IMR-90 (cell line): ENCODE results near the gene TTC39A. TPM values are rescaled to one million over a fixed set of nuclear protein-coding genes. Genes with fewer than 3 reads are reported as not detected.

Experiments used
- ATAC-seq: fragments of 200-7000 bp; cut with Tn5 transposase; 2 replicates; pipeline ENCODE4 v1.9.1; 2020; ENCODE audit warnings: low read depth, mild to moderate bottlenecking, moderate library complexity
- BruUV-seq: library from RNA; stranded (reverse); fragments of 400-500 nt; replicated peaks from 2 replicates; lab custom pipeline; 2021; lab: Mats Ljungman, UMichigan
- CTCF ChIA-PET: fragments of 300-600 bp; formaldehyde crosslinking; extraction: SDS; loops from one replicate; lab custom pipeline; 2021; ENCODE audit warnings: antibody characterized with exemption; lab: Yijun Ruan, JAX
- POLR2A ChIA-PET: fragments of 300-600 bp; sonication (Branson Sonifier 250); formaldehyde crosslinking; loops from one replicate; lab custom pipeline; 2022; ENCODE audit warnings: antibody characterized with exemption; ENCODE audit not compliant: unreplicated experiment; lab: Charles Lee
- DNase-seq: peaks from one replicate; pipeline ENCODE4 v3.0.0; 2013
- H2AFZ ChIP-seq: replicated peaks from 2 replicates; pipeline ENCODE3; 2013; ENCODE audit warnings: low read length, mild to moderate bottlenecking; ENCODE audit not compliant: poor library complexity
- H2AK5ac ChIP-seq: 2 replicates; pipeline ENCODE4 v1.6.1; 2013; ENCODE audit warnings: low read depth, low read length, inconsistent platforms
- H2AK9ac ChIP-seq: replicated peaks from 2 replicates; pipeline ENCODE3; 2013; ENCODE audit warnings: mild to moderate bottlenecking, low read depth, low read length, moderate library complexity; ENCODE audit not compliant: poor library complexity
- H2BK120ac ChIP-seq: 2 replicates; pipeline ENCODE4 v1.6.1; 2013; ENCODE audit warnings: low read depth, low read length, inconsistent platforms
- H2BK15ac ChIP-seq: 3 replicates; pipeline ENCODE4 v1.6.1; 2013; ENCODE audit warnings: low read depth, low read length, inconsistent platforms
- H2BK20ac ChIP-seq: 2 replicates; pipeline ENCODE4 v1.6.1; 2013; ENCODE audit warnings: low read depth, mild to moderate bottlenecking, inconsistent platforms, low read length, moderate library complexity
- H2BK5ac ChIP-seq: 2 replicates; pipeline ENCODE4 v1.6.1; 2013; ENCODE audit warnings: mild to moderate bottlenecking, low read depth, low read length, inconsistent platforms; ENCODE audit not compliant: poor library complexity, severe bottlenecking
- H3K14ac ChIP-seq: replicated peaks from 2 replicates; pipeline ENCODE4 v1.6.1; 2013; ENCODE audit warnings: low read depth, low read length, inconsistent platforms
- H3K18ac ChIP-seq: 2 replicates; pipeline ENCODE4 v1.6.1; 2013; ENCODE audit warnings: low read depth, low read length, control low read depth
- H3K23ac ChIP-seq: 2 replicates; pipeline ENCODE4 v1.6.1; 2013; ENCODE audit warnings: low read depth, low read length, inconsistent platforms
- H3K27ac ChIP-seq: 2 replicates; pipeline ENCODE4 v1.5.1; 2013; ENCODE audit warnings: mild to moderate bottlenecking, control low read depth, low read length; ENCODE audit not compliant: insufficient read depth
- H3K27me3 ChIP-seq: 2 replicates; pipeline ENCODE4 v1.6.1; 2013; ENCODE audit warnings: low read length; ENCODE audit not compliant: control insufficient read depth, insufficient read depth
- H3K36me3 ChIP-seq: 2 replicates; pipeline ENCODE4 v1.6.1; 2013; ENCODE audit warnings: low read length, mixed read lengths; ENCODE audit not compliant: control insufficient read depth, insufficient read depth
- H3K4ac ChIP-seq: 2 replicates; pipeline ENCODE4 v1.6.1; 2013; ENCODE audit warnings: low read depth, low read length, inconsistent platforms
- H3K4me1 ChIP-seq: 2 replicates; pipeline ENCODE4 v1.6.1; 2013; ENCODE audit warnings: low read length, mixed read lengths; ENCODE audit not compliant: control insufficient read depth, insufficient read depth
- H3K4me2 ChIP-seq: 2 replicates; pipeline ENCODE4 v1.6.1; 2013; ENCODE audit warnings: low read depth, mild to moderate bottlenecking, control low read depth, low read length, moderate library complexity
- H3K4me3 ChIP-seq: 2 replicates; pipeline ENCODE4 v1.5.1; 2013; ENCODE audit warnings: low read depth, mild to moderate bottlenecking, control low read depth, low read length, moderate library complexity; ENCODE audit not compliant: insufficient read depth
- H3K56ac ChIP-seq: 2 replicates; pipeline ENCODE4 v1.6.1; 2013; ENCODE audit warnings: low read length, inconsistent platforms; ENCODE audit not compliant: insufficient read depth; ENCODE audit errors: extremely low read depth
- H3K79me1 ChIP-seq, 2 experiments: 2 replicates each; pipeline ENCODE4 v1.6.1; 2013; ENCODE audit warnings: low read length in 2 of 2, inconsistent platforms in 1 of 2, low read depth in 1 of 2
- H3K9ac ChIP-seq: 2 replicates; pipeline ENCODE4 v1.6.1; 2013; ENCODE audit warnings: low read depth, low read length, control low read depth
- H3K9me1 ChIP-seq: 2 replicates; pipeline ENCODE4 v1.6.1; 2013; ENCODE audit warnings: low read length, inconsistent platforms; ENCODE audit not compliant: insufficient read depth
- H3K9me3 ChIP-seq: 2 replicates; pipeline ENCODE4 v1.6.1; 2013; ENCODE audit warnings: low read length; ENCODE audit not compliant: control insufficient read depth, insufficient read depth
- H4K20me1 ChIP-seq: 2 replicates; pipeline ENCODE4 v1.6.1; 2013; ENCODE audit warnings: low read length, inconsistent platforms; ENCODE audit not compliant: insufficient read depth
- H4K5ac ChIP-seq: 2 replicates; pipeline ENCODE4 v1.6.1; 2013; ENCODE audit warnings: mild to moderate bottlenecking, low read depth, low read length, control low read depth
- H4K8ac ChIP-seq, 2 experiments: 2 replicates each; pipeline ENCODE4 v1.6.1; 2013; ENCODE audit warnings: low read depth in 2 of 2, low read length in 2 of 2, control low read depth in 1 of 2, inconsistent platforms in 1 of 2
- H4K91ac ChIP-seq: 2 replicates; pipeline ENCODE4 v1.6.1; 2013; ENCODE audit warnings: low read depth, low read length, inconsistent platforms; ENCODE audit not compliant: insufficient read depth
- CEBPB ChIP-seq: IDR thresholded peaks from 2 replicates; pipeline ENCODE4 v1.6.1; 2012; ENCODE audit warnings: low read depth, low read length, improper control_type of control experiment
- MXI1 ChIP-seq: IDR thresholded peaks from 2 replicates; pipeline ENCODE4 v1.6.1; 2012; ENCODE audit warnings: low read depth, mild to moderate bottlenecking, low read length, moderate library complexity, borderline replicate concordance
- NFE2L2 ChIP-seq: fragments of 150-350 bp; IDR thresholded peaks from 2 replicates; pipeline ENCODE4 v1.6.1; 2016; ENCODE audit warnings: low read depth, mild to moderate bottlenecking, low read length
- POLR2A ChIP-seq: IDR thresholded peaks from 2 replicates; pipeline ENCODE4 v1.6.1; 2012; ENCODE audit warnings: mild to moderate bottlenecking, low read depth, low read length
- RCOR1 ChIP-seq: IDR thresholded peaks from 2 replicates; pipeline ENCODE4 v1.6.1; 2012; ENCODE audit warnings: mild to moderate bottlenecking, low read length, improper control_type of control experiment; ENCODE audit not compliant: insufficient replicate concordance
- RFX5 ChIP-seq: IDR thresholded peaks from 2 replicates; pipeline ENCODE4 v1.8.0; 2012; ENCODE audit warnings: low read depth, mild to moderate bottlenecking, low read length, moderate library complexity
- USF2 ChIP-seq: fragments of 150-350 bp; IDR thresholded peaks from 2 replicates; pipeline ENCODE4 v1.6.1; 2017; ENCODE audit warnings: mild to moderate bottlenecking, antibody characterized with exemption, low read length, low read depth
- WGBS, 2 experiments: methylation state at CpG; one replicate each; pipeline versions ENCODE4 v1.1.5 to v1.1.7; 2013; ENCODE audit warnings: missing lambda C conversion rate in 2 of 2; ENCODE audit not compliant: insufficient read length in 1 of 2; ENCODE audit errors: extremely low coverage in 2 of 2; 5-methylcytosine and 5-hydroxymethylcytosine counted together
- dilution Hi-C: fragments of 300-500 bp; cut with HindIII; formaldehyde crosslinking; loops from one replicate; pipeline ENCODE4 v1.14.3; 2018; ENCODE audit warnings: low sequenced_read_pairs; ENCODE audit not compliant: unreplicated experiment
- in situ Hi-C: fragments of 300-500 bp; cut with MboI; formaldehyde crosslinking; loops from 3 replicates; pipeline ENCODE4 v1.14.3; 2019; ENCODE audit warnings: low sequenced_read_pairs, inconsistent platforms, mixed read lengths
- intact Hi-C: fragments of 100-400 bp; cut with micrococcal nuclease; formaldehyde crosslinking; loops from 2 replicates; pipeline ENCODE4 v1.10.0; 2022
- polyA plus RNA-seq, 3 experiments: library from polyadenylated mRNA; depleted of rRNA; stranded (reverse); fragments of >200 nt; gene quantifications; 2 replicates each; pipeline ENCODE4 v1.2.3, GENCODE V29; 2012; ENCODE audit warnings: low replicate concordance in 1 of 3
- total RNA-seq: library from RNA; depleted of rRNA; stranded (reverse); fragments of >200 nt; gene quantifications from 2 replicates; pipeline ENCODE4 v1.2.3, GENCODE V29; 2012

Gene TTC39A
- total and polyA plus RNA-seq, 2 of the 4 experiments (the other 2 are of a cell fraction) = 0.62 to 0.72 TPM

GRCh38 chr1:51299981-51300670, 30.2 kb downstream of the TTC39A start:
- Histone ChIP-seq H3K27me3 (no peaks in the 10 kb centered on the region), H2BK5ac (no peak overlapping the region), H3K9ac (no peak overlapping the region), H2AK5ac (no peak overlapping the region), H3K4me2 (no peak overlapping the region), H3K4me3 (no peak overlapping the region), H2AFZ (no peak overlapping the region), H4K20me1 (no peaks in the 10 kb centered on the region), H2AK9ac (no peak overlapping the region), H3K18ac (no peak overlapping the region), H3K56ac (no peak overlapping the region), H4K91ac (no peak overlapping the region), H3K27ac (no peak overlapping the region), H2BK20ac (no peak overlapping the region), H4K8ac (no peak overlapping the region), H2BK15ac (no peak overlapping the region), H3K14ac (no peak overlapping the region), H3K9me1 (peaks cover 9% of the 10 kb centered on the region; the same call in 1 of the 2 replicates), H3K4ac (no peak overlapping the region), H3K9me3 (no peaks in the 10 kb centered on the region), H4K5ac (no peak overlapping the region), H3K4me1 (no peaks in the 10 kb centered on the region; the same call in 1 of the 2 replicates), H3K36me3 (no peaks in the 10 kb centered on the region), H3K79me1 (no peaks in the 10 kb centered on the region), H2BK120ac (no peak overlapping the region), H3K23ac (no peak overlapping the region)
- ChIA-PET CTCF (no interaction called here), POLR2A (no interaction called here)
- DNase-seq = no peak
- in situ Hi-C loops = loop anchor here (10.0 kb wide), 1 partner anchor 375 kb away; no protein-coding TSS in a partner anchor
- intact Hi-C loops = loop anchor here (5.0 to 10.0 kb wide), 2 partner anchors 325 to 373 kb away; partner anchors contain the start of gene CDKN2C
- dilution Hi-C loops = no loop called here
- TF ChIP-seq NFE2L2 (no peak), CEBPB (no peak), USF2 (no peak), POLR2A (no peak), RCOR1 (no peak), RFX5 (no peak), MXI1 (no peak)
- no peak for ATAC-seq
- BruUV-seq = no TSS peak
- WGBS, 2 experiments = 50% methylated on average over 1 of the region's 6 CpGs; no CpG with 5 or more reads in 1 of the 2 experiments
